ENCODE data around the gene KRTAP10-5. TPM values are rescaled to one million over a fixed set of nuclear protein-coding genes. Genes with fewer than 3 reads are reported as not detected.
"Not testable (repeated sequence)": the region's sequence is repeated elsewhere in the genome, so short reads cannot be mapped to it uniquely, and the experiment has no call there.

Gene KRTAP10-5, protein sequence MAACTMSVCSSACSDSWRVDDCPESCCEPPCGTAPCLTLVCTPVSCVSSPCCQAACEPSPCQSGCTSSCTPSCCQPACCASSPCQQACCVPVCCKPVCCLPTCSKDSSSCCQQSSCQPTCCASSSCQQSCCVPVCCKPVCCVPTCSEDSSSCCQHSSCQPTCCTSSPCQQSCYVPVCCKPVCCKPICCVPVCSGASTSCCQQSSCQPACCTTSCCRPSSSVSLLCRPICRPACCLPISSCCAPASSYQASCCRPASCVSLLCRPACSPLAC
- total RNA-seq = 1 to 10 TPM in 1 of 8 experiments, under 1 TPM in 3, not detected in 4; 0.17 to 1.1 (median 0.43) TPM

DNA sequence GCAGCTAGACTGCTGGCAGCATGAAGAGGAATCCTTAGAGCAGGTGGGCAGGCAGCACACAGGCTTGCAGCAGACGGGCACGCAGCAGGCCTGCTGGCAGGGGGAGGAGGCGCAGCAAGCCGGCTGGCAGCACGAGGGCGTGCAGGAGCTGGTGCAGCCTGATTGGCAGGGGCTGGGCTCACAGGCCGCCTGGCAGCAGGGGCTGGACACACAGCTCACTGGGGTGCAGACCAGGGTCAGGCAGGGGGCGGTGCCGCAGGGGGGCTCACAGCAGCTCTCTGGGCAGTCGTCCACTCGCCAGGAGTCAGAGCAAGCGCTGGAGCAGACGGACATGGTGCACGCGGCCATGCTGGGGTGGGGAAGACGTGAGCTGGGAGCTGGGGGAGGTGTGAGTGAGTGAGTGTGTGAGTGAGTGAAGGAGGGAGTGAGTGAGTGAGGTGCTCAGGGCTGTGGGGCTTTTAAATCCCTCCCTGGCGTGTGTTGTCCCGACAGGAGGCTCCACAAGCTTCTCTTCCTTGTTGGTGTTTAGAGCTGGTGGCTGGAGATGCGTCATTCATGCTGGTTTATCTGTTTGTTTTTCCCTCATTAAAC is at the start of gene KRTAP10-5:
Gene KRTAP10-5, minus strand, starts transcription at position 374 of the 591 bp plus-strand sequence. Its CDS starts 26 bp downstream, at position 348.
- H3K27ac ChIP-seq; ATAC-seq (replicated peaks in 6 of 8); H3K4me3 ChIP-seq; in situ Hi-C loops (cut with MboI; ENCODE audit: low pct_unique_long_range_greater_than_20kb in 2 of 9, low sequenced_read_pairs in 9 of 9, unreplicated experiment in 9 of 9): not testable (repeated sequence)
- WGBS, 10 experiments = 0 to 80% (median 51%) methylated on average over 1 to 3 of the region's 19 CpGs; no CpG with 5 or more reads in 5 of the 10 experiments
- H3K4me1 ChIP-seq (replicated peaks in 1 of 2) = peaks cover 3 to 10% of the 10 kb centered on the region in 2 donors

DNA sequence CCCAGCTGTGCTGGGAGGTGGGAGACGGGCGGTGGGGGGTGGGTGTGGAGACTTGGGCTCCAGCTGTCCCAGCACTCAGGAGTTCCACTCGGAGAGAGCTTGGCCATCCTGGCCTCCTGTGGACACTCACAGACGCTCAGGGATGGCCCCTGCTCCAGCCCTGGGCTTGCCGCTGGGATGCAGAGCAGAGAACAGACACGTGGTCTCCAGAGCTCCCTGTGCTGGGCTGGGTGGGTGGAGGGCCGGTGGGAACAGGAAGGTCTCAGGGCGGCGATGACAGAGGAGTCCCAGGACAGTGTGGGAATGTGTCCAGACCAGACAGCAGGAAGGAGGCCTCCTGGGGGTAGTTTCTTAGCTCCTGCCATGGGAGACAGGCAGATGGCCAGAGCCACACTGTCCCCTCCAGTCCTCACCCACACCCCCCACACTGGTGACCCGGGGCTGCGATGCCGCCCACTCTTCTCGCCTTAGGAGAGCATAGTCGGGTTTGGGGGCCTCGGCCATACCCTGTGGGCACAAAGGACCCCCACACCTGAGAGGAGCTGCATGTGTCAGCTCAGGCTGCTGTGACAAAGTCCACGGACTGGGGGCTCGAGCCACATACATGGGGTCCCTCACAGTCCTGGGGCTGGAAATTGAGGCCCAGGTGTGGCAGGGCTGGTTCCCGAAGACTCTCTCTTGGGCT is 48.4 kb upstream of the KRTAP10-5 start:
- H3K4me1 ChIP-seq (replicated peaks in 1 of 2) = no peaks in the 10 kb centered on the region
- H3K4me3 ChIP-seq = no peak overlapping the region
- WGBS, 10 experiments = 8 to 92% (median 30%) methylated on average over 2 to 7 of the region's 18 CpGs; no CpG with 5 or more reads in 7 of the 10 experiments
- in situ Hi-C loops (cut with MboI; ENCODE audit: low pct_unique_long_range_greater_than_20kb in 2 of 9, low sequenced_read_pairs in 9 of 9, unreplicated experiment in 9 of 9) = no loop called here
- ATAC-seq (replicated peaks in 6 of 8) = peak in 4 of 8 experiments; percentile 24 to 94 (median 50)
- H3K27ac ChIP-seq = no peak overlapping the region

DNA sequence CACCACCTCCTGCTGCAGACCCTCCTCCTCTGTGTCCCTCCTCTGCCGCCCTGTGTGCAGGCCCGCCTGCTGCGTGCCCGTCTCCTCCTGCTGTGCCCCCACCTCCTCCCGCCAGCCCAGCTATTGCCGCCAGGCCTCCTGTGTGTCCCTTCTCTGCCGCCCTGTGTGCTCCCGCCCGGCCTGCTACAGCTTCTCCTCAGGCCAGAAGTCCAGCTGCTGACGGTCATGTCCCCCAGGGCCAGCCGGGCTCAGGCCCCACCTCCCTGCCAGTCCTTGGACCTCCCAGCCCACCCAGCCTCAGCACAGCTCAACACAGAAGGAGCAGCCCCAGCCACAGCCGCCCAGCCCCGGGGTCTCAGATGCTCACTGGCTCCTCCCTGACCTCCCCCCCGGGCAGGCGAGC is 47.4 kb upstream of the KRTAP10-5 start:
- in situ Hi-C loops (cut with MboI; ENCODE audit: low pct_unique_long_range_greater_than_20kb in 2 of 9, low sequenced_read_pairs in 9 of 9, unreplicated experiment in 9 of 9); H3K4me3 ChIP-seq; H3K27ac ChIP-seq; H3K4me1 ChIP-seq (replicated peaks in 1 of 2): not testable (repeated sequence)
- ATAC-seq (replicated peaks in 6 of 8) = peak in 4 of 8 experiments; percentile 26 to 32 (median 30)
- WGBS, 10 experiments = 52% methylated on average over 5 of the region's 15 CpGs; no CpG with 5 or more reads in 9 of the 10 experiments

DNA sequence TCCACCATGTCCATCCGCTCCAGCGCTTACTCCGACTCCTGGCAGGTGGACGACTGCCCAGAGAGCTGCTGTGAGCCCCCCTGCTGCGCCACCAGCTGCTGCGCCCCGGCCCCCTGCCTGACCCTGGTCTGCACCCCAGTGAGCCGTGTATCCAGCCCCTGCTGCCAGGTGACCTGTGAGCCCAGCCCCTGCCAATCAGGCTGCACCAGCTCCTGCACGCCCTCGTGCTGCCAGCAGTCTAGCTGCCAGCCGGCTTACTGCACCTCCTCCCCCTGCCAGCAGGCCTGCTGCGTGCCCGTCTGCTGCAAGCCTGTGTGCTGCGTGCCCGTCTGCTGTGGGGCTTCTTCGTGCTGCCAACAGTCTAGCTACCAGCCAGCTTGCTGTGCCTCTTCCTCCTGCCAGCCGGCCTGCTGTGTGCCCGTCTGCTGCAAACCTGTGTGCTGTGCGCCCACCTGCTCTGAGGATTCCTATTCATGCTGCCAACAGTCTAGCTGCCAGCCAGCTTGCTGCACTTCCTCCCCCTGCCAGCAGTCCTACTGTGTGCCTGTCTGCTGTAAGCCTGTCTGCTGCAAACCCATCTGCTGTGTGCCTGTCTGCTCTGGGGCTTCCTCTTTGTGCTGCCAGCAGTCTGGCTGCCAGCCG is 46.9 kb upstream of the KRTAP10-5 start:
- in situ Hi-C loops (cut with MboI; ENCODE audit: low pct_unique_long_range_greater_than_20kb in 2 of 9, low sequenced_read_pairs in 9 of 9, unreplicated experiment in 9 of 9); H3K27ac ChIP-seq; H3K4me3 ChIP-seq; H3K4me1 ChIP-seq (replicated peaks in 1 of 2); ATAC-seq (replicated peaks in 6 of 8): not testable (repeated sequence)
- 0% methylated on average over 1 of the region's 20 CpGs; no CpG with 5 or more reads in 8 of the 10 experiments for WGBS, 10 experiments

DNA sequence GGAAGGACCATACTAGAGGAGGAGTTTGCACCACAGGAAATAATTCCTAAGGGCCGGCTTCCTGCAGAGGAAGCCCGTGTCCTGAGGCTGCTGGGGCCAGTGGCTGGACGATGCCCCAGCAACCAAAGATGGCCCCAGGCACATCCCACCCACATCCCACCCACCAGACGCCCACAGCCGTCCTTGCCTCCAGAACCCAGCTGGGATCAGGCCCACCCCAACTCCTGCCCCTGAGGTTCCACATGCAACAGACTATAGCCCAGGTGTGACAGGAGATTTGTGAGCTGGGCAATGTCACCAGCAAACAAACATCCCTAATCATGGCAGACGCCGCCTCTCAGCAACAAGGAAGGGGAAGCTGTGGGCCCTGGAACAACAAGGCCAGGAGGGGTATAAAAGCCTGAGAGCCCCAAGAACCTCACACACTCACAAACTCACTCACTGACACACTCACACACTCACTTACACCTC is 46.3 kb upstream of the KRTAP10-5 start, which contains the start of gene KRTAP10-9:
Gene KRTAP10-9, plus strand, starts transcription at position 421 of the 471 bp plus-strand sequence. CDS start 79 bp downstream, outside the sequence.
- no peak for ATAC-seq (replicated peaks in 6 of 8)
- Histone ChIP-seq H3K4me3 (no peak within 1 kb of the TSS), H3K27ac (no peak within 1 kb of the TSS), H3K4me1 (replicated peaks in 1 of 2) (no peaks in the 10 kb centered on the region)
- 80% methylated on average over 1 of the region's 7 CpGs; no CpG with 5 or more reads in 9 of the 10 experiments for WGBS, 10 experiments
- in situ Hi-C loops (cut with MboI; ENCODE audit: low pct_unique_long_range_greater_than_20kb in 2 of 9, low sequenced_read_pairs in 9 of 9, unreplicated experiment in 9 of 9) = no loop called here

DNA sequence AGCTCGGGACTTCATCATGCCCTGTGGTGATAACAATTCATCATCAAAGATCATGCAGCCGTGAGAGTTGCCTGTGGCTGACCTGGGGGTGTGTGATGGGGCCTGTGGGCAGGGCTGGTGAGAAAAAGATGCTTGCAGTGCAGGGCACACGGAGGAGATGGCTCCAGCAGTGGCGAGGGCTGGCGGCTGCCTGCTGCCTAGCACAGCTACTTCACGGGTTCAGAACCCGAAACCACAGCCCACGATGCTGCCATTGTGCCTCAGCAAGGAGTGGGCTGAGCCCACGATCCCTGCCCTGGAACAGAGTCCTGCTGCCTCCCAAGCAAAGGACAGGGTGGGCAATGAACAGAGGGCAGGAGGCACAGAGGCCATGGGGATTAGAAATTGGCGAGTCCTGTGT is 45.9 kb upstream of the KRTAP10-5 start:
- ATAC-seq (replicated peaks in 6 of 8) = no peak
- in situ Hi-C loops (cut with MboI; ENCODE audit: low pct_unique_long_range_greater_than_20kb in 2 of 9, low sequenced_read_pairs in 9 of 9, unreplicated experiment in 9 of 9) = no loop called here
- no peak overlapping the region for H3K27ac ChIP-seq
- 14 to 100% (median 75%) methylated on average over 1 to 10 of the region's 10 CpGs; no CpG with 5 or more reads in 4 of the 10 experiments for WGBS, 10 experiments
- H3K4me3 ChIP-seq = no peak overlapping the region
- H3K4me1 ChIP-seq (replicated peaks in 1 of 2) = no peaks in the 10 kb centered on the region

DNA sequence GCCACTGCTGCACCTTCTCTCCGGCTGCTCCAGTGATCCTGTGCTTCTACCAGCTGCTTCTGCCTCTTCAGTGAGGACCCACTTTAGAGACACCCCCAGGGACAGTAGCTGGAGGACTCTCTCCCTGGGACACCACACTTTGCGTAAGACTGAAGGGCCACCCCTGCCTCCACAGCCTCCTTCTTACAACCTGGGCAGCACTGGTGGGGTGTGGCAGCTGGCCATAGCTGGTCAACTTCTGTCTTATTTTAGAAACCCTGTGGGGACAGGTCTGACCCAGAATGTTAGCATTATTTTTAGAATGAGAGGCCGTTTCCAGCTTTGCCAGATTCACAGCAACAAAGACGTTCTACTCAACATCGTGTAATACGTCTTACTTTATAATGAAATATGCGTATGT is 45.4 kb upstream of the KRTAP10-5 start:
- 49 to 95% (median 87%) methylated on average over 2 to 7 of the region's 7 CpGs; no CpG with 5 or more reads in 3 of the 10 experiments for WGBS, 10 experiments
- Histone ChIP-seq H3K4me3 (no peak overlapping the region), H3K27ac (no peak overlapping the region), H3K4me1 (replicated peaks in 1 of 2) (no peaks in the 10 kb centered on the region)
- ATAC-seq (replicated peaks in 6 of 8) = no peak
- in situ Hi-C loops (cut with MboI; ENCODE audit: low pct_unique_long_range_greater_than_20kb in 2 of 9, low sequenced_read_pairs in 9 of 9, unreplicated experiment in 9 of 9) = no loop called here

DNA sequence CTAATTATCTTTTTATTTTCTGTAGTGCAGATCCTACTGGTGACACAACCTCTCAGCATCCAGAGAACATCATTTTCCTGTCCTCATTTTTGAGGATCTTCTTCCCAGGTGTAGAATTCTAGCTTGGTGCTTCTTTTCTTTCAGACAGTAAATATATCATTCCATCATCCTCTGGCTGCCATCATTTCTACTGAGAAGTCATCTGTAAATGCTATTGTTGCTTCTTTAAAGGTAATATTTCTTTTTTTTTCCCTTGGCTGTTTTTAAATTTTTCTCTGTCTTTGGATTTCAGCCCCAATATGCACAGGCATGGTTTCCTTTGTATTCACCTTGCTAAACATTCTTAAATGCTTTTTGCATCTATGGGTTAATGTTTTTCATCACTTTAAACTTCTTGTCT is 43.2 kb upstream of the KRTAP10-5 start:
- in situ Hi-C loops (cut with MboI; ENCODE audit: low pct_unique_long_range_greater_than_20kb in 2 of 9, low sequenced_read_pairs in 9 of 9, unreplicated experiment in 9 of 9) = no loop called here

DNA sequence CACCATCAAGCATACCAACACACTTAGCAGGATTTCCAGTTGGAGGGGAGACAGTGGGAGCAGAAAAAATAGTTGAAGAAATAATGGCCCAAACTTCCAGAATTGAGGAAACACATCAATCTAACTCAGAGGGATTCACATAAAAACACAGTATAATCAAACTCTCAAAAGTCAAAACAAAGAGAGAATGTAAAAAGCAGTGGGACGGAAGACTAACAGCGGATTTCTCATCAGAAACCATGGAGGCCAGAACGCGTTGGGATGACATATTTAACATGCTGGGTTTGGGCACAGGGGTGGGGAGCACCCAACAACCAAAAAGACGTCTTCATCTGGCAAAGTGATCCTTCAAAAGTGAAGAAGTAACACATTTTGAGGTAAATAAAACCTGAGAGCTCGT is 39.5 kb upstream of the KRTAP10-5 start:
- 0 to 92% (median 73%) methylated on average over 1 to 6 of the region's 6 CpGs for WGBS, 10 experiments
- Histone ChIP-seq H3K27ac (no peak overlapping the region), H3K4me1 (replicated peaks in 1 of 2) (no peaks in the 10 kb centered on the region), H3K4me3 (no peak overlapping the region)
- no peak for ATAC-seq (replicated peaks in 6 of 8)
- in situ Hi-C loops (cut with MboI; ENCODE audit: low pct_unique_long_range_greater_than_20kb in 2 of 9, low sequenced_read_pairs in 9 of 9, unreplicated experiment in 9 of 9) = no loop called here

More for the DNA sequence above, 43.2 kb upstream of the KRTAP10-5 start:
- no peak for ATAC-seq (replicated peaks in 6 of 8)
- H3K27ac ChIP-seq = no peak overlapping the region
- no peak overlapping the region for H3K4me3 ChIP-seq
- H3K4me1 ChIP-seq (replicated peaks in 1 of 2) = no peaks in the 10 kb centered on the region

DNA sequence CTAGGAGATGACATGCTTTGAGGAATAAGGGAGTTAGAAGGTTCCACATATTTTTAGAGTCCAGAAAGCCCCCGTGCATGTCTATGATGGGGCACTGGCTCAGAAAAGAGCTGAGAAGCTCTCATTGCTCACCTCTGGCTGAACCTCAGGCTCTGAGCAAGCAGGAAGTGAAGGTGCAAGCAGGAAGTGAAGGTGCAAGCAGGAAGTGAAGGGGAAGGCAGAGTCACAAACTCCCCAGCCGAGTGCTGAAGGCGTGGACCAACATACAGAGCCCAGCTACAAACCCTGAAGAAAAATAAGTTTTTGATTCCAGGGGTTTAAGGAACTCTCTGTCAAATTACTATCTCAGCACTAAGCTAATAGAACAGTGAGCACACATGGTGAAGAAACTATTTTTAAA is 38.5 kb upstream of the KRTAP10-5 start:
- H3K4me1 ChIP-seq (replicated peaks in 1 of 2) = no peaks in the 10 kb centered on the region
- in situ Hi-C loops (cut with MboI; ENCODE audit: low pct_unique_long_range_greater_than_20kb in 2 of 9, low sequenced_read_pairs in 9 of 9, unreplicated experiment in 9 of 9) = no loop called here
- no peak overlapping the region for H3K4me3 ChIP-seq
- H3K27ac ChIP-seq = no peak overlapping the region
- WGBS, 10 experiments = 7 to 100% (median 78%) methylated on average over 1 to 3 of the region's 3 CpGs; no CpG with 5 or more reads in 4 of the 10 experiments
- ATAC-seq (replicated peaks in 6 of 8) = no peak

DNA sequence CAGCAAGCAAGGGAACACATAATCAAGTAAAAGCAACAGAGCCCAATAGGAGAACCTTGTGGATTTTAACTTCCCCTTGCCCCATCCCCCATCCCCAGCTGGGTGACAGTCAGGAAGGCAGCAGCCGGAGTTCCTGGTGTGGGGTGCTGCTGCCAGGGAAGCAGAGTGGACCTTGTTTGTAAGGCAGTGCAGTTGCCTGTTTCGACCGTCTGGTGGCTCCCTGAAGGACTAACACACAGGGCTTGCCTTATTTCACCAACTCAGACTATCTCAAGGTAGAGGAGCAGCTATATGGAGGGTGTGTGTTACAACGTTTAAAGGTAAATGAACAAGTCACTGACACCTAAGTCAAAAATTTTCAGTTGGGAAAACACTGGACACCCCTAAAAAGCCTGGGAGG is 38.1 kb upstream of the KRTAP10-5 start:
- in situ Hi-C loops (cut with MboI; ENCODE audit: low pct_unique_long_range_greater_than_20kb in 2 of 9, low sequenced_read_pairs in 9 of 9, unreplicated experiment in 9 of 9) = no loop called here
- 0 to 80% (median 49%) methylated on average over 1 to 3 of the region's 4 CpGs; no CpG with 5 or more reads in 2 of the 10 experiments for WGBS, 10 experiments
- Histone ChIP-seq H3K4me3 (no peak overlapping the region), H3K4me1 (replicated peaks in 1 of 2) (no peaks in the 10 kb centered on the region), H3K27ac (no peak overlapping the region)
- ATAC-seq (replicated peaks in 6 of 8) = peak in 3 of 8 experiments; percentile 69 to 84 (median 71)

DNA sequence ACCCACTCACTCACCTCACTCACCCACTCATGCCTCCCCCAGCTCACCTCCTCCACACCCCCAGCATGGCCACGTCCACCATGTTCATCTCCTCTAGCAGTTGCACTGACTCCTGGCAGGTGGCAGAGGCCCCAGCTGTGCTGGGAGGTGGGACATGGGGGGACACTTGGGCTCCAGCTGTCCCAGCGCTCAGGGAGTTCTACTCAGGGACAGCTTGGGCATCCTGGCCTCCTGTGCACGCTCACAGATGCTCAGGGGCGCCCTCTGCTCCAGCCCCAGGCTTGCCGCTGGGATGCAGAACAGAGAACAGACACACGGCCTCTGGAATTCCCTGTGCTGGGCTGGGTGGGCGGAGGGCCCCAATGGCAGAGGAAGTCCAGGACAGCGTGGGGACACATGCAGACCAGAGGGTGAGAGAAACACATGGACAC is 36.7 kb upstream of the KRTAP10-5 start:
- WGBS, 10 experiments = 0 to 62% (median 37%) methylated on average over 2 to 6 of the region's 8 CpGs; no CpG with 5 or more reads in 6 of the 10 experiments
- Histone ChIP-seq H3K4me3 (no peak overlapping the region), H3K4me1 (replicated peaks in 1 of 2) (no peaks in the 10 kb centered on the region), H3K27ac (no peak overlapping the region)
- in situ Hi-C loops (cut with MboI; ENCODE audit: low pct_unique_long_range_greater_than_20kb in 2 of 9, low sequenced_read_pairs in 9 of 9, unreplicated experiment in 9 of 9) = no loop called here
- ATAC-seq (replicated peaks in 6 of 8) = no peak

DNA sequence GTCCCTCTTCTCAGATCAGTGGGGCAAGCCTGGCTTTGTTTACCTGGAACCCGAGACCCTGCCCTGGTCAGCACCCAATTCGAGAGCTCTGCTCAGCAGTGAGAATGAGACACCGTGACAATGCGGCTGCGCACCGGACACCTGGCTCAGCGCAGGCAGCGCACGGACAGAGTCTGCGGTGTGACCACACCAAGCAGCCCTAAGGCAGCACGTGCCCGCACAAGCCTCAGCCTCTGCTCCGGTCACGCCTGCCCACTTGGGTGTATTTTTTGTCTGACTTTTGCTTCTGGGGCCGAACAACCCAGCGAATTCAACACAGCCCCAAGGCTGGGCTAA is 36.2 kb upstream of the KRTAP10-5 start:
- ATAC-seq (replicated peaks in 6 of 8) = no peak
- in situ Hi-C loops (cut with MboI; ENCODE audit: low pct_unique_long_range_greater_than_20kb in 2 of 9, low sequenced_read_pairs in 9 of 9, unreplicated experiment in 9 of 9) = no loop called here
- no peak overlapping the region for H3K27ac ChIP-seq
- 48 to 90% (median 74%) methylated on average over 2 to 10 of the region's 16 CpGs; no CpG with 5 or more reads in 2 of the 10 experiments for WGBS, 10 experiments
- H3K4me1 ChIP-seq (replicated peaks in 1 of 2) = no peaks in the 10 kb centered on the region
- H3K4me3 ChIP-seq = no peak overlapping the region

All from motor neuron (in vitro differentiated cells).